Suppressor macrophage (primary cell): ENCODE data around the gene IL6R.

Experiments used
- DNase-seq, 4 experiments: peaks; one replicate each; pipeline ENCODE4 v3.0.0-alpha.2; 2020 to 2022

Gene IL6R

GRCh38 chr1:154406886-154407197 lies 1.7 kb downstream of the IL6R start:
- DNase-seq: no peak

GRCh38 chr1:154407198-154408091 lies 2.3 kb downstream of the IL6R start:
- peak; percentile 89 to 95 (median 92) for DNase-seq

GRCh38 chr1:154408174-154408777 lies 3.1 kb downstream of the IL6R start:
- DNase-seq: peak; percentile 50 to 65 (median 60)

GRCh38 chr1:154410185-154410827 lies 5.2 kb downstream of the IL6R start:
- no peak for DNase-seq

- no peak for DNase-seq
Measured at GRCh38 chr1:154411525-154411924, 6.4 kb downstream of the IL6R start.

GRCh38 chr1:154413177-154413783 lies 8.1 kb downstream of the IL6R start:
- no peak for DNase-seq

GRCh38 chr1:154414606-154415005 lies 9.5 kb downstream of the IL6R start:
- no peak for DNase-seq

GRCh38 chr1:154416471-154417337 lies 11.6 kb downstream of the IL6R start:
- DNase-seq: no peak

GRCh38 chr1:154417338-154417608 lies 12.1 kb downstream of the IL6R start:
- DNase-seq: no peak

- no peak for DNase-seq
Measured at GRCh38 chr1:154418062-154418921, 13.1 kb downstream of the IL6R start.

- DNase-seq: peak in 2 of 4 experiments; percentile 37 to 49
Measured at GRCh38 chr1:154418923-154419619, 13.9 kb downstream of the IL6R start.

GRCh38 chr1:154419620-154420571 lies 14.8 kb downstream of the IL6R start:
- peak; percentile 91 to 97 (median 93) for DNase-seq

GRCh38 chr1:154420961-154421924 lies 16.1 kb downstream of the IL6R start:
- no peak for DNase-seq

GRCh38 chr1:154422049-154422448 lies 16.9 kb downstream of the IL6R start:
- peak in 2 of 4 experiments; percentile 40 to 49 for DNase-seq

GRCh38 chr1:154422521-154422920 lies 17.4 kb downstream of the IL6R start:
- DNase-seq: peak in 2 of 4 experiments; percentile 46 to 55

GRCh38 chr1:154423304-154423987 lies 18.3 kb downstream of the IL6R start:
- DNase-seq: peak; percentile 69 to 83 (median 78)

GRCh38 chr1:154423988-154424326 lies 18.8 kb downstream of the IL6R start:
- DNase-seq: peak in 1 of 4 experiments; percentile 35

GRCh38 chr1:154425172-154425571 lies 20.0 kb downstream of the IL6R start:
- peak; percentile 58 to 83 (median 69) for DNase-seq
